Spleen (tissue), 11 donors: ENCODE data around the gene ZSWIM8. TPM values are rescaled to one million over a fixed set of nuclear protein-coding genes. Genes with fewer than 3 reads are reported as not detected.

Source experiments
- DNase-seq: peaks from one replicate; pipeline ENCODE4 v3.0.0-alpha.2; 2020
- H3K27ac ChIP-seq, 8 donors: fragments of 200-600 bp; sonication (generic) in 7 of 8; 1 replicate in 4 of 8; 2 replicates in 4 of 8; pipeline versions ENCODE4 v1.5.0 to v1.8.0; 2016 to 2021; ENCODE audit warnings: inconsistent platforms in 4 of 8, mild to moderate bottlenecking in 4 of 8, moderate library complexity in 1 of 8
- H3K27me3 ChIP-seq, 7 donors: fragments of 200-600 bp; sonication (generic) in 6 of 7; replicated peaks in 1 of 7; 1 replicate in 4 of 7; 2 replicates in 3 of 7; pipeline versions ENCODE4 v1.5.0 to v1.8.0; 2016 to 2021; ENCODE audit warnings: inconsistent platforms in 3 of 7, mild to moderate bottlenecking in 1 of 7
- H3K36me3 ChIP-seq, 6 donors: fragments of 200-600 bp; sonication (generic) in 5 of 6; 1 replicate in 4 of 6; 2 replicates in 2 of 6; pipeline versions ENCODE4 v1.5.0 to v1.8.0; 2016 to 2021; ENCODE audit warnings: inconsistent platforms in 2 of 6
- H3K4me1 ChIP-seq, 6 donors: fragments of 200-600 bp; sonication (generic) in 5 of 6; 1 replicate in 3 of 6; 2 replicates in 3 of 6; pipeline versions ENCODE4 v1.5.0 to v1.8.0; 2016 to 2021; ENCODE audit warnings: inconsistent platforms in 3 of 6
- H3K4me3 ChIP-seq, 8 donors: fragments of 200-600 bp; sonication (generic) in 7 of 8; 1 replicate in 4 of 8; 2 replicates in 4 of 8; pipeline versions ENCODE4 v1.5.0 to v1.8.0; 2016 to 2021; ENCODE audit warnings: inconsistent platforms in 4 of 8, mild to moderate bottlenecking in 4 of 8, moderate library complexity in 2 of 8
- H3K9me3 ChIP-seq, 8 donors: fragments of 200-600 bp; sonication (generic) in 7 of 8; 1 replicate in 4 of 8; 2 replicates in 4 of 8; pipeline versions ENCODE4 v1.5.0 to v1.8.0; 2016 to 2021; ENCODE audit warnings: inconsistent platforms in 4 of 8
- POLR2A ChIP-seq, 3 donors: fragments of 450-650 bp; IDR thresholded peaks; one replicate each; pipeline ENCODE4 v1.5.1; 2017; ENCODE audit warnings: antibody characterized with exemption in 3 of 3, mild to moderate bottlenecking in 1 of 3
- POLR2AphosphoS5 ChIP-seq, 3 donors: sonication (generic); formaldehyde crosslinking; IDR thresholded peaks; one replicate each; pipeline ENCODE4 v1.5.1; 2017; ENCODE audit warnings: antibody characterized with exemption in 3 of 3
- WGBS, 5 donors: extraction: QIAGEN DNeasy Blood & Tissue Kit in 3 of 5; methylation state at CpG; one replicate each; pipeline versions ENCODE4 v1.1.5 to v1.1.7; 2013 to 2018; 5-methylcytosine and 5-hydroxymethylcytosine counted together
- intact Hi-C: fragments of 100-400 bp; cut with DNase I; formaldehyde crosslinking; loops from one replicate; pipeline ENCODE4 v1.15.0; 2023; ENCODE audit warnings: low total_unique reads
- polyA plus RNA-seq, 3 donors: library from polyadenylated mRNA; stranded (reverse); fragments of 200-250 nt; gene quantifications; one replicate each; pipeline ENCODE4 v1.2.1, GENCODE V29; 2013
- total RNA-seq, 7 donors: library from RNA; depleted of rRNA in 3 of 7; stranded (reverse); fragments of >200 nt in 3 of 7; fragmentation: NEBNext Ultra II Directional in 4 of 7; extraction: Animal tissue kit (Norgen Biotek cat#: 25700) in 4 of 7; gene quantifications; one replicate each; pipeline versions ENCODE4 v1.1.0 to v1.2.1, GENCODE V29; 2016 to 2021
- TF ChIP-seq, protein P1 (sequence below), 11 experiments: fragments of 200-600 bp in 7 of 11; fragments of 450-650 bp in 4 of 11; sonication (generic) in 4 of 11; IDR thresholded peaks in 8 of 11; conservative IDR thresholded peaks in 3 of 11; 1 replicate in 7 of 11; 2 replicates in 4 of 11; pipeline versions ENCODE4 v1.4.0 to v1.8.0; 2016 to 2021; ENCODE audit warnings: antibody characterized with exemption in 11 of 11, inconsistent platforms in 4 of 11, mild to moderate bottlenecking in 1 of 11
- donor health status: healthy with polysubstance abuse.
- donor health status: DM: no; HTN: no; CAD: no; lungs with moderate emphysema.
- donor health status: DM: no; HTN: no; CAD: no.
- donor health status: Bipolar disorder and iron deficiency.
- donor health status: healthy.
- donor health status: DM: no; HTN: no; CAD: no.
- donor health status: DM: yes; HTN: yes; CAD: no.

The ZSWIM8 gene
- total and polyA plus RNA-seq, 10 donors: 51.5 to 141 (median 119) TPM

DNA sequence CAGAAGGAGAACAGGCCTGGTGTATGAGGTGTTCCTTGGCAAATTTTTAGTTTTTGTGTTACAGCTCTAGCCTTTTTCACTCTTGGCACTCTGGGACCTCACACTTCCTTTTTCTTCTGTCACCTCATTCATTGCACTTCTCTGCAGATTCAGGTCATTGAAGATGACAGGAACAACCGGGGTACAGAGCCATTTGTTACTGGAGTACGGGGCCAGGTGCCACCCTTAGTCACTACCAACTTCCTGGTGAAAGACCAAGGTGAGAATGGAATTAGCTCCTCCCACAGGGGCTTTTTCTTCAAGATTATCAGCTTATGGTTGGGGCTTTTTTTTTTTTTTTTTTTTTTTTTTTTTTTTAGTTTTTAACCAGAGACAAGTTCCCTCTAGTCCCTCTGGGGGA is 22.1 kb upstream of the ZSWIM8 start:
- peaks cover 12 to 100% (median 92%) of the 10 kb centered on the region in 6 donors for H3K36me3 ChIP-seq
- peak overlapping the region in 5 of 8 donors; percentile 19 to 34 (median 27) for H3K27ac ChIP-seq
- 55 to 73% (median 63%) methylated on average over 2 of the region's 2 CpGs for WGBS, 5 donors
- DNase-seq: no peak
- H3K4me3 ChIP-seq: no peak overlapping the region
- H3K9me3 ChIP-seq: no peaks in the 10 kb centered on the region
- H3K4me1 ChIP-seq: peaks cover 3 to 65% (median 26%) of the 10 kb centered on the region in 6 donors
- no peaks in the 10 kb centered on the region for H3K27me3 ChIP-seq
- TF ChIP-seq POLR2AphosphoS5 (IDR thresholded peaks at IDR 0.05): no peak
- TF ChIP-seq, protein P1, sequence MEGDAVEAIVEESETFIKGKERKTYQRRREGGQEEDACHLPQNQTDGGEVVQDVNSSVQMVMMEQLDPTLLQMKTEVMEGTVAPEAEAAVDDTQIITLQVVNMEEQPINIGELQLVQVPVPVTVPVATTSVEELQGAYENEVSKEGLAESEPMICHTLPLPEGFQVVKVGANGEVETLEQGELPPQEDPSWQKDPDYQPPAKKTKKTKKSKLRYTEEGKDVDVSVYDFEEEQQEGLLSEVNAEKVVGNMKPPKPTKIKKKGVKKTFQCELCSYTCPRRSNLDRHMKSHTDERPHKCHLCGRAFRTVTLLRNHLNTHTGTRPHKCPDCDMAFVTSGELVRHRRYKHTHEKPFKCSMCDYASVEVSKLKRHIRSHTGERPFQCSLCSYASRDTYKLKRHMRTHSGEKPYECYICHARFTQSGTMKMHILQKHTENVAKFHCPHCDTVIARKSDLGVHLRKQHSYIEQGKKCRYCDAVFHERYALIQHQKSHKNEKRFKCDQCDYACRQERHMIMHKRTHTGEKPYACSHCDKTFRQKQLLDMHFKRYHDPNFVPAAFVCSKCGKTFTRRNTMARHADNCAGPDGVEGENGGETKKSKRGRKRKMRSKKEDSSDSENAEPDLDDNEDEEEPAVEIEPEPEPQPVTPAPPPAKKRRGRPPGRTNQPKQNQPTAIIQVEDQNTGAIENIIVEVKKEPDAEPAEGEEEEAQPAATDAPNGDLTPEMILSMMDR (IDR thresholded peaks at IDR 0.05 in 8 of 11, conservative IDR thresholded peaks at IDR 0.05 in 3 of 11): no peak
- no peak for TF ChIP-seq POLR2A (IDR thresholded peaks at IDR 0.05)
- intact Hi-C loops: no loop called here

DNA sequence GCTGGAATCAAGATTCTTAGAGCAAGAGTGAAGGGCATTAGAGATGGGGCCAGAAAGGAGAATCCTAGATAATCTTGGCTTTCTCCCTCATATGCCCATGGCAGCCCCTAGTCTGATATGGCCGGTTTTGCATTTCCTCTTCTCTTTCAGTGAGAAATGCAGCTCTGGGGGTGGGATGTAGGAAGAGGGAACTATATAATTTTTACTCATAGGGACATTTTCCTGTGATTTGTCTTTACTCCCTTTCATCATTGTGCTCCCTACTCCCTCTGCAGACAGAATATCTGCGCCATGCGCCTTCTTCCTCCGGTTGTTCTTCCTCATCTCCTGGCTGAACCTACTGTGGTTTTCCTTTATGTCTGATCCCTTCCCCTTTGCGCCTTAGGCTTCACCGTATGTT is 20.3 kb upstream of the ZSWIM8 start:
- no peak for DNase-seq
- Histone ChIP-seq H3K4me1 (peaks cover 0 to 61% (median 21%) of the 10 kb centered on the region in 6 donors), H3K9me3 (no peaks in the 10 kb centered on the region), H3K36me3 (peaks cover 12 to 100% (median 100%) of the 10 kb centered on the region in 6 donors), H3K4me3 (no peak overlapping the region), H3K27me3 (no peaks in the 10 kb centered on the region), H3K27ac (no peak overlapping the region)
- intact Hi-C loops: no loop called here
- TF ChIP-seq POLR2A (IDR thresholded peaks at IDR 0.05) (no peak), POLR2AphosphoS5 (IDR thresholded peaks at IDR 0.05) (no peak)
- TF ChIP-seq, protein P1 (IDR thresholded peaks at IDR 0.05 in 8 of 11, conservative IDR thresholded peaks at IDR 0.05 in 3 of 11): no peak
- WGBS, 5 donors: 74 to 91% (median 82%) methylated on average over 6 of the region's 6 CpGs

DNA sequence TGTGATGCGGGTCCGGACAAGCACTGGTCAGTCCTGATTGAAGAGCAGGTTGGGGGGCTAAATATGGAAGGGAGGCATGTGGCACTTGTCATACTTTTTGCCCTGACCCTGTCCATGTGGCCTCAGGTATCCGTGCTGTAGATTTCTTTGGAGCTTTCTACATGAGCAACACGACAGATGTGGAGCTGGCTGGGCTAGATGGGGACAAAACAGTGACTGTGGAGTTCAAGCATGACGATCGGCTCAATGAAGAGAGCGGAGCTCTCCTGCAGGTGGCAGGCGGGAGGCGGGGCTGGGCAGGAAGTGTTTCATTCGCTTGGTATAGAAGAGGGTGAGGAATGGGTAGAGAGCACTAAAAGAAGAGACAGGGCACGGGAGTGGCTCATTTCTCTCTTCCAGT is 16.5 kb upstream of the ZSWIM8 start:
- intact Hi-C loops: no loop called here
- H3K4me3 ChIP-seq: no peak overlapping the region
- no peaks in the 10 kb centered on the region for H3K9me3 ChIP-seq
- H3K27ac ChIP-seq: peak overlapping the region in 4 of 8 donors; percentile 22 to 99 (median 47)
- TF ChIP-seq POLR2AphosphoS5 (IDR thresholded peaks at IDR 0.05): peak in 1 of 3 donors; percentile 22
- TF ChIP-seq, protein P1 (IDR thresholded peaks at IDR 0.05 in 8 of 11, conservative IDR thresholded peaks at IDR 0.05 in 3 of 11): peak in 5 of 11 experiments; percentile 7 to 53 (median 32)
- TF ChIP-seq POLR2A (IDR thresholded peaks at IDR 0.05): no peak
- 64 to 82% (median 75%) methylated on average over 11 of the region's 11 CpGs for WGBS, 5 donors
- H3K27me3 ChIP-seq: no peaks in the 10 kb centered on the region
- DNase-seq: peak; percentile 87
- peaks cover 14 to 54% (median 30%) of the 10 kb centered on the region in 6 donors for H3K4me1 ChIP-seq
- H3K36me3 ChIP-seq: peaks cover 0 to 79% (median 72%) of the 10 kb centered on the region in 6 donors

DNA sequence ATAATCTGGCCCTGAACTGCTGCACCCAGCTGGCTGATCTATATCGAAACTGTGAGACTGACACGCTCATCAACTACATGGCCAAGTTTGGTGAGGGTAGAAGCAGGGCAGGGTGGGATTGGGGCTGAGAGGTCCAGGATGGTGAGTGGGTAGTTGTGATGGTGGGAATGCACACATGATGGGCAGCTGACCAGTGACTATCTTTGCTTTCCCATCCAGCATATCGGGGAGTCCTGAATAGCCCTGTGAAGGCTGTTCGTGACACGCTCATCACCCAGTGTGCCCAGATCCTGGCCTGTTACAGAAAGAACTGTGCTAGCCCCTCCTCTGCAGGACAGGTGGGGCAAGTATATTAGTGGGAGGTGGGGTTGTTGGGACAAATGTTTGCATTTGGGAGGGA is 16.0 kb upstream of the ZSWIM8 start:
- Histone ChIP-seq H3K27ac (peak overlapping the region in 4 of 8 donors; percentile 22 to 99 (median 47)), H3K27me3 (no peaks in the 10 kb centered on the region), H3K4me3 (no peak overlapping the region), H3K9me3 (no peaks in the 10 kb centered on the region), H3K36me3 (peaks cover 0 to 77% (median 69%) of the 10 kb centered on the region in 6 donors), H3K4me1 (peaks cover 19 to 57% (median 34%) of the 10 kb centered on the region in 6 donors)
- intact Hi-C loops: no loop called here
- no peak for DNase-seq
- TF ChIP-seq, protein P1 (IDR thresholded peaks at IDR 0.05 in 8 of 11, conservative IDR thresholded peaks at IDR 0.05 in 3 of 11): no peak
- TF ChIP-seq POLR2A (IDR thresholded peaks at IDR 0.05) (no peak), POLR2AphosphoS5 (IDR thresholded peaks at IDR 0.05) (no peak)
- 85 to 98% (median 95%) methylated on average over 5 of the region's 5 CpGs for WGBS, 5 donors
